ENCODE measurements around the gene HIPK3. TPM values are rescaled to one million over a fixed set of nuclear protein-coding genes. Genes with fewer than 3 reads are reported as not detected.

HIPK3 gene
- polyA plus RNA-seq, 1 donor (not counting 4 experiments of a cell fraction or from before 2014, with no cell fraction given) = 37.3 TPM

DNA sequence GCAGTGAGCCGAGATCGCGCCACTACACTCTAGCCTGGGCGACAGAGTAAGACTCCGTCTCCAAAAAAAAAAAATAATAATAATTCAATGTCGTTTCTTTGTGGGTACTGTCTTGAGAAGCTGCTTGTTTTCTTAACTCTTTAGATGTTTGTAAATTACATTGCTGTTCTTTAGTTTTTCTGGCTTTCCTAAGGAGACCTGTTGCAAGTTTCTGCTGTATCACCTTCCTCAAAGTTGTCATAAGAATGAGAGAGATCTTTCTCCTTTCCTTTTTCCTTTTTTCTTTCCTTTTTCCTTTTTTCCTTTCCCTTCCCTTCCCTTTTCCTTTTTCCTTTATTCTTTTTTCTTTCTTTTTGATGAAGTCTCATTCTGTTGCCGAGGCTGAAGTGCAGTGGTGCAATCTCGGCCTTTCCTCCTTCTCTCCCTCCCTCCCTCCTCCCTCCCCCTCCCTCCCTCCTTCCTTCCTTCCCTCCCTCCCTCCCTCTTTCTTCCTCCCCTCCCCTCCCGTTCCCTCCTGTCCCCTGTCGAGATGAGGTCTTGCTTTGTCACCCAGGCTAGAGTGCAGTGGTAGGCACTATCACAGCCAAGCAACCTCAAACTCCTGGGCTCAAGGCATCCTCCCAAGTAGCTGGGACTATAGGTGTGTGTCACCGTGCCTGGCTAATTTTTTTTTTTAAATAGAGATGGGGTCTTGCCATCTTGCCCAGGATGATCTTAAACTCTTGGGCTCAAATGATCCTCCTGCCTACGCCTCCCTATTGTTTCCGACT is 15.3 kb downstream of the HIPK3 start:
- Histone ChIP-seq H3K9me1 (ENCODE audit: control insufficient read depth, extremely low read depth, insufficient read depth, low read length) (no peaks in the 10 kb centered on the region), H3K4me3 (ENCODE audit: control insufficient read depth in 2 of 3, extremely low read depth in 1 of 3, insufficient read depth in 2 of 3, low read depth in 1 of 3, low read length in 3 of 3) (no peak overlapping the region), H3K4me2 (ENCODE audit: control insufficient read depth, extremely low read depth, insufficient read depth, low read depth, low read length) (no peak overlapping the region), H3K27me3 (ENCODE audit: control insufficient read depth, extremely low read depth, insufficient read depth, low read length) (no peaks in the 10 kb centered on the region), H4K20me1 (ENCODE audit: control insufficient read depth, extremely low read depth, insufficient read depth, low read length) (peaks cover 2% of the 10 kb centered on the region), H3K79me2 (ENCODE audit: control insufficient read depth, insufficient read depth, low read length) (peaks cover 91% of the 10 kb centered on the region), H3K9me3 (ENCODE audit: control insufficient read depth, low read depth, low read length) (no peaks in the 10 kb centered on the region), H3K9ac (ENCODE audit: control insufficient read depth, extremely low read depth, insufficient read depth, low read length) (no peak overlapping the region), H3K4me1 (ENCODE audit: control insufficient read depth, extremely low read depth, insufficient read depth, low read length) (peaks cover 22% of the 10 kb centered on the region), H2AFZ (ENCODE audit: control insufficient read depth, low read length) (no peak overlapping the region), H3K27ac (ENCODE audit: control insufficient read depth, insufficient read depth, low read length) (no peak overlapping the region), H3K36me3 (ENCODE audit: control insufficient read depth in 2 of 2, extremely low read depth in 1 of 2, insufficient read depth in 2 of 2, low read length in 2 of 2) (no peaks in the 10 kb centered on the region)
- DNase-seq (ENCODE audit: low read depth, low spot score) = no peak
- dilution Hi-C loops (cut with MboI; ENCODE audit: extremely low pct_ligation_motif_present, low sequenced_read_pairs) = no loop called here
- TF ChIP-seq, protein P1, sequence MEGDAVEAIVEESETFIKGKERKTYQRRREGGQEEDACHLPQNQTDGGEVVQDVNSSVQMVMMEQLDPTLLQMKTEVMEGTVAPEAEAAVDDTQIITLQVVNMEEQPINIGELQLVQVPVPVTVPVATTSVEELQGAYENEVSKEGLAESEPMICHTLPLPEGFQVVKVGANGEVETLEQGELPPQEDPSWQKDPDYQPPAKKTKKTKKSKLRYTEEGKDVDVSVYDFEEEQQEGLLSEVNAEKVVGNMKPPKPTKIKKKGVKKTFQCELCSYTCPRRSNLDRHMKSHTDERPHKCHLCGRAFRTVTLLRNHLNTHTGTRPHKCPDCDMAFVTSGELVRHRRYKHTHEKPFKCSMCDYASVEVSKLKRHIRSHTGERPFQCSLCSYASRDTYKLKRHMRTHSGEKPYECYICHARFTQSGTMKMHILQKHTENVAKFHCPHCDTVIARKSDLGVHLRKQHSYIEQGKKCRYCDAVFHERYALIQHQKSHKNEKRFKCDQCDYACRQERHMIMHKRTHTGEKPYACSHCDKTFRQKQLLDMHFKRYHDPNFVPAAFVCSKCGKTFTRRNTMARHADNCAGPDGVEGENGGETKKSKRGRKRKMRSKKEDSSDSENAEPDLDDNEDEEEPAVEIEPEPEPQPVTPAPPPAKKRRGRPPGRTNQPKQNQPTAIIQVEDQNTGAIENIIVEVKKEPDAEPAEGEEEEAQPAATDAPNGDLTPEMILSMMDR (optimal IDR thresholded peaks at IDR 0.05 in 1 of 3, IDR thresholded peaks at IDR 0.05 in 1 of 3, conservative IDR thresholded peaks at IDR 0.05 in 1 of 3; ENCODE audit: extremely low read depth in 1 of 3, insufficient read depth in 2 of 3, low read length in 3 of 3) = no peak
- no peak for FAIRE-seq

DNA sequence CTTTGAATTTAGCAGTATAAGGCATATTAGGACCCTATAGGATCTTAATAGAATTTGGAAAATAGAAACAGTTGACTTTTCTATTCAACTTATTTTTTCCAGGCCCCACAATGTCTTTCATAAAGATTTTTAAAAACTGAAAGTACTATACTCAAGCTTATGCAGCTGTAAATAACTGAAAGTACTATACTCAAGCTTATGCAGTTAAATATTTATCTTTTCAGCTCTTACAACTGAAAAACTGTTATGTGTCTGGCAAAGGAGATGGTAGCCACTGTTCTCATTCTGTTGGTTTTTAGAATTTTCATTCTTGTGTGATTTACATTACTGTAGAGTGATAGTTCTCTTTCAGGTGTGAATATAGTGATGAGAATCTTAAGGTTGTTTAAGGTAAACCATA is 16.5 kb downstream of the HIPK3 start:
- H3K27me3 ChIP-seq (ENCODE audit: control insufficient read depth, extremely low read depth, insufficient read depth, low read length) = no peaks in the 10 kb centered on the region
- no peak overlapping the region for H3K9ac ChIP-seq (ENCODE audit: control insufficient read depth, extremely low read depth, insufficient read depth, low read length)
- no peak overlapping the region for H3K4me3 ChIP-seq (ENCODE audit: control insufficient read depth in 2 of 3, extremely low read depth in 1 of 3, insufficient read depth in 2 of 3, low read depth in 1 of 3, low read length in 3 of 3)
- peaks cover 89% of the 10 kb centered on the region for H3K79me2 ChIP-seq (ENCODE audit: control insufficient read depth, insufficient read depth, low read length)
- dilution Hi-C loops (cut with MboI; ENCODE audit: extremely low pct_ligation_motif_present, low sequenced_read_pairs) = no loop called here
- H3K27ac ChIP-seq (ENCODE audit: control insufficient read depth, insufficient read depth, low read length) = no peak overlapping the region
- peaks cover 18% of the 10 kb centered on the region for H3K4me1 ChIP-seq (ENCODE audit: control insufficient read depth, extremely low read depth, insufficient read depth, low read length)
- no peaks in the 10 kb centered on the region for H3K9me3 ChIP-seq (ENCODE audit: control insufficient read depth, low read depth, low read length)
- DNase-seq (ENCODE audit: low read depth, low spot score) (no peak), FAIRE-seq (no peak)
- H4K20me1 ChIP-seq (ENCODE audit: control insufficient read depth, extremely low read depth, insufficient read depth, low read length) = peaks cover 4% of the 10 kb centered on the region
- H3K9me1 ChIP-seq (ENCODE audit: control insufficient read depth, extremely low read depth, insufficient read depth, low read length) = no peaks in the 10 kb centered on the region
- H3K4me2 ChIP-seq (ENCODE audit: control insufficient read depth, extremely low read depth, insufficient read depth, low read depth, low read length) = no peak overlapping the region
- H3K36me3 ChIP-seq (ENCODE audit: control insufficient read depth in 2 of 2, extremely low read depth in 1 of 2, insufficient read depth in 2 of 2, low read length in 2 of 2) = no peaks in the 10 kb centered on the region
- TF ChIP-seq, protein P1 (optimal IDR thresholded peaks at IDR 0.05 in 1 of 3, IDR thresholded peaks at IDR 0.05 in 1 of 3, conservative IDR thresholded peaks at IDR 0.05 in 1 of 3; ENCODE audit: extremely low read depth in 1 of 3, insufficient read depth in 2 of 3, low read length in 3 of 3) = no peak
- TF ChIP-seq EZH2 (IDR thresholded peaks at IDR 0.05; ENCODE audit: low read length) = no peak
- H2AFZ ChIP-seq (ENCODE audit: control insufficient read depth, low read length) = no peak overlapping the region

Measured in keratinocyte (primary cell).